Skeletal muscle tissue (tissue), 4 donors: ENCODE results near the gene MRAS. TPM values are rescaled to one million over a fixed set of nuclear protein-coding genes. Genes with fewer than 3 reads are reported as not detected.

ENCODE experiments used
- H3K27ac ChIP-seq: one replicate; pipeline ENCODE4 v1.7.0; 2013; ENCODE audit warnings: mild to moderate bottlenecking, low read depth, low read length, inconsistent platforms
- H3K27me3 ChIP-seq, 3 donors: one replicate each; pipeline ENCODE4 v1.7.0; 2013; ENCODE audit warnings: low read length in 3 of 3; ENCODE audit not compliant: control insufficient read depth in 3 of 3, insufficient read depth in 3 of 3
- H3K36me3 ChIP-seq, 3 donors: one replicate each; pipeline ENCODE4 v1.7.0; 2013; ENCODE audit warnings: low read length in 3 of 3; ENCODE audit not compliant: control insufficient read depth in 3 of 3, insufficient read depth in 3 of 3
- H3K4me1 ChIP-seq, 3 donors: one replicate each; pipeline ENCODE4 v1.7.0; 2013; ENCODE audit warnings: low read length in 3 of 3, mild to moderate bottlenecking in 3 of 3; ENCODE audit not compliant: control insufficient read depth in 3 of 3, insufficient read depth in 3 of 3
- H3K4me3 ChIP-seq, 3 donors: one replicate each; pipeline ENCODE4 v1.7.0; 2013; ENCODE audit warnings: low read length in 3 of 3
- H3K9ac ChIP-seq, 3 donors: one replicate each; pipeline ENCODE4 v1.7.0; 2013; ENCODE audit warnings: low read length in 3 of 3, mild to moderate bottlenecking in 3 of 3, moderate library complexity in 2 of 3, low read depth in 1 of 3
- H3K9me3 ChIP-seq, 3 donors: one replicate each; pipeline ENCODE4 v1.7.0; 2013; ENCODE audit warnings: low read length in 3 of 3; ENCODE audit not compliant: control insufficient read depth in 3 of 3
- total RNA-seq: library from RNA; depleted of rRNA; stranded (reverse); fragments of >200 nt; gene quantifications from one replicate; pipeline ENCODE4 v1.2.3, GENCODE V29; 2014
- donor health status: Osteomylitis.

Gene MRAS
- 28.7 TPM for total RNA-seq

DNA sequence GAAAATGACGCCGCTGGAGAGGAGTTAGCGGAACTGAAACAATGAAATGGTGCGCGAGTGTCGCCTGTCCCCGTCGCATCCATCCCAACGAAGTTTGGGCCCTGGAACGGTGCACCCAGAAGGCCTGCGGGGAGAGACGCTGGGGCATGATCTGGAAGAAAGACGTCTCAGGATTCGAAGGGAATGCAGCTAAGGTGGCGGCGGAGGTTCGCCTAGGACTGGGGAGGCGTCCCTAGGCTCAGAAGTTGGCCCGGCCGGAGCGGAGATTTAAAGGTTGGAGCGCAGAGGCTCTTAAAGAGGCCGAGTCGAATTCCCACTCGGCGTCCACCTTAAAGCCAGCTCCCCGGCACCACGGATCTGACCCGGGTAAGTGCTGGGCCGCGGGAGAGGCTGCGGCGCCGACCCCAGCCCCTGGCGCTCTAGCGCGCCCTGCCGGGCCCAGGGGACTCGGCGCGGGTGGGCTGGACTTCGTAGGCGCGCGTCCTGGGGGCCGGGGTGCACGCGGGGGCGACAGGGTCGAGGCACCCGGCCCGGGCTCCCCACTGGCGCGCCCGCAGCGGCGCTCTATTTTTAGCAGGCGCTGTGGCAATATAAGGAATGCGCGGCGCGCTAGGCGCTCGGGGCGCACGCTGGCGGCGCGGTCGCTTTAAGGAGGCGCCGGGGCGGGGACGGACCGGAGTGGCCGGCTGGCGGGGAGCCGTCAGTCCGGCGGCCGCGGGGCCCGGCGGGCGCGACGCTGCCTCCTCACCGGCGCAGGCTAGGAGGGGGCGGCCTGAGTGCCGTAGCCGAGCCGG is at the start of gene MRAS:
Gene MRAS, plus strand, starts transcription at position 620 of the 794 bp plus-strand sequence. CDS start 24,305 bp downstream, outside the sequence.
- Histone ChIP-seq H3K9ac (peak within 1 kb of the TSS; percentile 95), H3K27me3 (no peaks in the 10 kb centered on the region), H3K4me3 (peak within 1 kb of the TSS; percentile 88 to 94 (median 89)), H3K9me3 (no peaks in the 10 kb centered on the region), H3K4me1 (peaks cover 35 to 45% (median 39%) of the 10 kb centered on the region in 3 donors), H3K27ac (peak within 1 kb of the TSS; percentile 93), H3K36me3 (peaks cover 0 to 1% (median 0%) of the 10 kb centered on the region in 3 donors)

DNA sequence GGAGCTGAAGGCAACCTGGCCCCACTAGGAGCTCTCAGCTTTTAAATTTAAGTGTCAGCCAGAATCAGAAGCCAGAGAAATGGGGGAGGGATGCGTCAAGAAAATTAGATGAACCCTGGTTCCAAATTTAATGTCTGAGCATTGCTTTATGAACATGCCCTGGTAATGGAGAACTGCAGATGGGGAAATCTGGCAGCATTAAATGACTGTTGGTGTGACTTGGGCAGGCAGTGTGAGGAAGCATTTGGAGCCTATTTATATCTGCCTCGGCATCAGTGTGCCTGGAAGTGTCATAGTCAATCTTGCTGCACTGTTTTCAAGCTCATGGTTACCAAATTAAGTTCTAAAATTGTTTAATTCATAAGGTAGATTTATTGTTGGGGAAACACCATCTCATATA is 47.7 kb upstream of the MRAS start:
- Histone ChIP-seq H3K4me3 (no peak overlapping the region), H3K9me3 (no peaks in the 10 kb centered on the region), H3K27me3 (no peaks in the 10 kb centered on the region), H3K27ac (peak overlapping the region; percentile 71), H3K36me3 (peaks cover 19 to 24% (median 20%) of the 10 kb centered on the region in 3 donors), H3K9ac (no peak overlapping the region), H3K4me1 (peaks cover 10 to 29% (median 18%) of the 10 kb centered on the region in 3 donors)

DNA sequence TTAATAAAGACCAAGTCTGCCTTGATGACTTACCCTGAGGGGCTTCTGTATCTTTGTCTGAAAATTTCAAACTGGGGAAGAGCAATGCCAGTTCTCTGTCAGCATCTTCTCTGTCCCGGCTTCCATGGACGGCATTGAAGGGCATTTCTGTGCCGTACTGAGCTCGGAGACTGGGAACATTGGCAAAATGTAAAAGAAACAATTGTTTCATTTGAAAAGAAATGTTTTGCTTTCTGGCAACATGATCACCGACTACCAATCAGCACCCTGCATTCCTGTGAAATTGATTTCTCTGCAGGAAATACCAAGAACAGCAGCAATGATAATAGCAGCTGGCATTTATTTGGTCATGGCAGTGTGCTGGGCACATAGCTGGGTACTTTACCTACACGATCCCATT is 44.9 kb upstream of the MRAS start:
- Histone ChIP-seq H3K9me3 (no peaks in the 10 kb centered on the region), H3K4me3 (no peak overlapping the region), H3K27me3 (no peaks in the 10 kb centered on the region), H3K36me3 (peaks cover 4 to 9% (median 5%) of the 10 kb centered on the region in 3 donors), H3K4me1 (peaks cover 8 to 23% (median 11%) of the 10 kb centered on the region in 3 donors), H3K27ac (no peak overlapping the region), H3K9ac (no peak overlapping the region)

DNA sequence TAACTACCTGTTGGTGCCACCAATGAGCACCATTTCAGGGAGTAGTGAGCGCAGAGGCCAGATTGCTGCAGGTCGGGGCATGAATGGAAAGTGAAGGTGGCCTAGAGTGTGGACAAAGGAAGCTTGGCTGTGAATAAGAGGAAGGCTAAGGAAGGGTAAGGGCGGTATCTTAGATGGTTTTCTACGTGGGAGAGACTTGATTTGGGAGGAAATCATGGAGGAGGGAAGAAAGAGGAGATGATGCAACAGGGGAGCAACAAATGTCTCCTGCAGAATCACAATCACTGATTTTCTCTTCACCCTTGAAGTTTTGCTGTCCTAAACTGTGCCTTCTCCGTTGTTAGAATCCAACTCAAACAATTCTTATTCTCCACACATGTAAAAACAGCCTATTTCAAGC is 40.5 kb upstream of the MRAS start:
- Histone ChIP-seq H3K27ac (no peak overlapping the region), H3K4me3 (no peak overlapping the region), H3K36me3 (no peaks in the 10 kb centered on the region), H3K9me3 (peaks cover 0 to 2% (median 0%) of the 10 kb centered on the region in 3 donors), H3K27me3 (no peaks in the 10 kb centered on the region), H3K9ac (no peak overlapping the region), H3K4me1 (no peaks in the 10 kb centered on the region)

DNA sequence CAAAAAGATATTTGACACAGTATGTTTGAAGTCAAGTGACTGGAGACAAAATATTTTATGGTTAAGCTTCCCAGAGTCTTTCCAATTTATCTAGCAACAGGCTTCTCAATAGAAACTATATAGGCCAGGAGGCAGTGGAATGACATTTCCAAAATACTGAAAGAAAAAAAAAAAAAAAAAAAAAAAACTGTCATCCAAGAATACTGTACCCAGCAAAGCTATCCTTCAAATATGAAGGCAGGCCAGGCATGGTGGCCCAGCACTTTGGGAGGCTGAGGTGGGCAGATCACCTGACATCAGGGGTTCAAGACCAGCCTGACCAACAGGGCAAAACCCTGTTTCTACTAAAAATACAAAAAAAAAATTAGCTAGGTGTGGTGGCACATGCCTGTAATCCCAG is 39.6 kb upstream of the MRAS start:
- no peak overlapping the region for H3K27ac ChIP-seq
- H3K4me3 ChIP-seq: no peak overlapping the region
- no peaks in the 10 kb centered on the region for H3K4me1 ChIP-seq

DNA sequence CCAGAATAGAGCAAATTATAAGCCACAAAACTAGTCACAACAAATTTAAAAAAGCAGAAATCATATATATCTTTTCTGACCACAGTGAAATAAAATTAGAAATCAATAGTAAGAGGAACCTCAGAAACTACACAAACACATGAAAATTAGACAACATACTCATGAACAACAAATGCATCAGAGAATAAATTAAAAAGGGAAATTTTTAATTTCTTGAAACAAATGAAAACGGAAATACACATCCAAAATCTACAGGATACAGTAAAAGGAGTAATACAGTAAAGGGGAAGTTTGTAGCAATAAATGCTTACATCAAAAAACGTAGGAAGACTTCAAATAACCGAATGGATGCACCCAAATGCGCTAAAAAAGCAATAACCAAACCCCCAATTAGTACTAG is 37.9 kb upstream of the MRAS start:
- H3K4me1 ChIP-seq: no peaks in the 10 kb centered on the region

More for the DNA sequence above, 39.6 kb upstream of the MRAS start:
- H3K9ac ChIP-seq: no peak overlapping the region
- peaks cover 0 to 2% (median 0%) of the 10 kb centered on the region in 3 donors for H3K9me3 ChIP-seq
- no peaks in the 10 kb centered on the region for H3K36me3 ChIP-seq
- H3K27me3 ChIP-seq: no peaks in the 10 kb centered on the region

DNA sequence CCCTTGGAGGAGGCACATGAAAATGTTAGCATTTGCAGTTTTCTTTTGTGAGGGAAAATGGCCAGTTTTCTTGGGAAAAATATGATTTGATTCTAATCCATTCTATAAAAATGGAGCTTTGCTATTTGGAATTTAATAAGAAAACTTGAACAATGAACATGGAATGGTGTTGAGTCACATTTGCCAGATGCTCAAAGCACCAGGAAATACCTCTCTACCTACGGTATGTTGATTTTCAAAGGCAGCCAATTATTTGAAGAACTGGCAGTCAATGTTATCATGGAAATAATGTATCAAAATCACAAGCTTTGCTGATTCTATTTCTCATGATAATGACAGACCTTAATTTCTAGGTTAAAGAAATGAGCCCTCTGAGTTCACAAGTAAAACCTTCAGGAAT is 33.6 kb upstream of the MRAS start:
- peaks cover 0 to 15% (median 4%) of the 10 kb centered on the region in 3 donors for H3K4me1 ChIP-seq
- H3K36me3 ChIP-seq: no peaks in the 10 kb centered on the region
- no peak overlapping the region for H3K9ac ChIP-seq
- H3K27ac ChIP-seq: no peak overlapping the region
- no peak overlapping the region for H3K4me3 ChIP-seq
- no peaks in the 10 kb centered on the region for H3K27me3 ChIP-seq
- peaks cover 0 to 2% (median 0%) of the 10 kb centered on the region in 3 donors for H3K9me3 ChIP-seq

More for the DNA sequence above, 37.9 kb upstream of the MRAS start:
- Histone ChIP-seq H3K36me3 (no peaks in the 10 kb centered on the region), H3K4me3 (no peak overlapping the region), H3K27me3 (no peaks in the 10 kb centered on the region), H3K27ac (no peak overlapping the region), H3K9me3 (peaks cover 0 to 2% (median 0%) of the 10 kb centered on the region in 3 donors), H3K9ac (no peak overlapping the region)

DNA sequence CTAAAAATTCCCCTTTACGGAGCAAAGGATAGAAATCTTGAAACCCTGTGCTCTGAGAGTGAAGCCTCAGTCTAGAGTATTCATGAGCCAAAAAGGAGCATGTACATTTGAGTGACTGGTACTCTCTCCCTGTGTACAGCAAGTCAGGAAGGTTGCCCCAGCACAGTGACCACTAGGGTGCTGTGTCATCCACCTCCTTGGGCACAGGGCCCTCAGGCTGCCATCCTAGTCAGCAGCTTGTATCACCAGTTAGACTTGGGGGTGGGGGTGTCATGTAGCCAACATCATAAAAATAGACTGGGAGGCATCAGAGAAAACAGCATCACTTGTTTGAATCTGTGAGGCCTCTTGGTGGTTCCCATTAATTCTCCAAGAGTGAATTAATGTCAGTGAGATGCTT is 30.7 kb upstream of the MRAS start:
- Histone ChIP-seq H3K27ac (peak overlapping the region; percentile 52), H3K4me1 (peaks cover 0 to 15% (median 4%) of the 10 kb centered on the region in 3 donors), H3K9me3 (no peaks in the 10 kb centered on the region), H3K9ac (no peak overlapping the region), H3K4me3 (no peak overlapping the region), H3K36me3 (no peaks in the 10 kb centered on the region), H3K27me3 (no peaks in the 10 kb centered on the region)

DNA sequence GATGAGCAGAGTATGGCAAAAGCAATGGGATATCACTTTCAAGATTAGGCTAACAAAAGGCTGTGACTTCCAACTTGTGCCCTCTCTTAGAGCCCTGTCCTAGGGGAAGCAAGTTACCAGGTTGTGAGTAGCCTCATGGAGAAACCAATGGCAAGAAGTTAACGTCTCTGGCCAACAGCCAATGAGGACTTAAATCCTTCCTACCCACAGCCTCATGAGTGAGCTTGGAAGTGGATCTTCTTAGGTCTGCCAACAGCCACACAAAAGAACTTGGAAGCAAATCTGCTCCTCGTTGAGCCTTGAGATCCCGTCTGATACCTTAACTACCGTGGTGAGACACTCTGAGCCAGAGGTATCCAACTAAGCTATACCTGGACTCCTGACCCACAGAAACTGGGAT is 24.4 kb upstream of the MRAS start:
- Histone ChIP-seq H3K4me1 (peaks cover 8 to 25% (median 18%) of the 10 kb centered on the region in 3 donors), H3K4me3 (no peak overlapping the region), H3K9me3 (no peaks in the 10 kb centered on the region), H3K36me3 (no peaks in the 10 kb centered on the region), H3K9ac (no peak overlapping the region), H3K27me3 (no peaks in the 10 kb centered on the region), H3K27ac (no peak overlapping the region)

DNA sequence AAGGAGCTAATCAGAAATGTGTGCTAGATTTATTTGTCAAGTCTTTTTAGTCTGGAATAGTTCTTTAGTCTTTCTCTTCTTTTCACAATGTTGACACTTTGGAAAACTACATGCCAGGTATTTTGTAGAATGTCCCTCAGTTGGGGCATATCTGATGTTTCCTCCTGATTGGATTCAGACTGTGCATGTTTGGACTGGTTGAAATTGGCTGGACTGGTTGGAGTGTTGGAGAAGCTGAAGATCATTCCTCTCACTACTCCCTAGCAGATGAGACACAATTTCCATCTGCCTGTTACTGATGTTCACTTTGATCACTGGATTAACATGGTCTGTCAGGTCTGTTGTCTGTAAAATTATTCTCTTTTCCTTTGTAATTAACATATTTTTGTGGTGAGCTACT is 22.4 kb upstream of the MRAS start:
- Histone ChIP-seq H3K27me3 (no peaks in the 10 kb centered on the region), H3K36me3 (no peaks in the 10 kb centered on the region), H3K4me1 (peaks cover 17 to 39% (median 25%) of the 10 kb centered on the region in 3 donors), H3K4me3 (no peak overlapping the region), H3K9ac (no peak overlapping the region), H3K9me3 (no peaks in the 10 kb centered on the region), H3K27ac (no peak overlapping the region)
